Fibroblast of lung (primary cell): ENCODE results near the gene SLC8A2. TPM values are rescaled to one million over a fixed set of nuclear protein-coding genes. Genes with fewer than 3 reads are reported as not detected.
A peak's percentile ranks its signal among the peaks of the same experiment; 100 is the strongest.

ENCODE experiments used
- DNase-seq, 2 donors: peaks; one replicate each; pipeline versions ENCODE4 v3.0.0 to v3.0.0-alpha.2; 2010; ENCODE audit warnings: low read depth in 2 of 2
- H2AFZ ChIP-seq: 2 replicates; pipeline ENCODE4 v1.5.1; 2012; ENCODE audit warnings: low read length, control low read depth, inconsistent platforms
- H3K27ac ChIP-seq: 2 replicates; pipeline ENCODE4 v1.5.1; 2011; ENCODE audit warnings: low read length, control low read depth; ENCODE audit not compliant: insufficient read depth
- H3K27me3 ChIP-seq: 2 replicates; pipeline ENCODE4 v1.5.1; 2011; ENCODE audit warnings: mild to moderate bottlenecking, low read length; ENCODE audit not compliant: control insufficient read depth, insufficient read depth
- H3K36me3 ChIP-seq: 2 replicates; pipeline ENCODE4 v1.5.1; 2011; ENCODE audit warnings: low read length; ENCODE audit not compliant: control insufficient read depth, insufficient read depth
- H3K4me1 ChIP-seq: 2 replicates; pipeline ENCODE4 v1.5.1; 2011; ENCODE audit warnings: low read length; ENCODE audit not compliant: control insufficient read depth, insufficient read depth; ENCODE audit errors: extremely low read depth
- H3K4me2 ChIP-seq: 2 replicates; pipeline ENCODE4 v1.5.1; 2011; ENCODE audit warnings: low read length, control low read depth; ENCODE audit not compliant: insufficient read depth; ENCODE audit errors: extremely low read depth
- H3K4me3 ChIP-seq, 4 experiments: fragments of 200-600 bp in 1 of 4; sonication (generic) in 1 of 4; replicated peaks in 1 of 4; 2 replicates each; pipeline ENCODE4 v1.5.1; 2011 to 2016; ENCODE audit warnings: low read length in 4 of 4, low read depth in 3 of 4, mild to moderate bottlenecking in 3 of 4, control low read depth in 2 of 4, inconsistent platforms in 1 of 4, mixed read lengths in 1 of 4; ENCODE audit not compliant: insufficient read depth in 1 of 4; ENCODE audit errors: control extremely low read depth in 1 of 4
- H3K79me2 ChIP-seq: 2 replicates; pipeline ENCODE4 v1.5.1; 2012; ENCODE audit warnings: mild to moderate bottlenecking, low read length, inconsistent platforms; ENCODE audit not compliant: control insufficient read depth, insufficient read depth
- H3K9ac ChIP-seq: 2 replicates; pipeline ENCODE4 v1.5.1; 2011; ENCODE audit warnings: mild to moderate bottlenecking, low read length, control low read depth; ENCODE audit not compliant: insufficient read depth
- H3K9me3 ChIP-seq: 2 replicates; pipeline ENCODE4 v1.5.1; 2012; ENCODE audit warnings: low read depth, low read length; ENCODE audit not compliant: control insufficient read depth, insufficient read depth
- H4K20me1 ChIP-seq: 2 replicates; pipeline ENCODE4 v1.5.1; 2011; ENCODE audit warnings: low read length; ENCODE audit not compliant: control insufficient read depth, insufficient read depth; ENCODE audit errors: extremely low read depth
- CTCF ChIP-seq, 2 donors: IDR thresholded peaks in 1 of 2; conservative IDR thresholded peaks in 1 of 2; 1 replicate in 1 of 2; 2 replicates in 1 of 2; pipeline ENCODE4 v1.5.1; 2011 to 2012; ENCODE audit warnings: low read length in 2 of 2, control low read depth in 1 of 2, inconsistent platforms in 1 of 2, low read depth in 1 of 2, mild to moderate bottlenecking in 1 of 2
- EZH2 ChIP-seq: IDR thresholded peaks from 2 replicates; pipeline ENCODE4 v1.5.1; 2012; ENCODE audit warnings: low read length, control low read depth, mild to moderate bottlenecking; ENCODE audit errors: missing control alignments
- polyA plus RNA-seq, 2 donors: library from polyadenylated mRNA; depleted of rRNA in 1 of 2; stranded (reverse) in 1 of 2; unstranded in 1 of 2; fragments of >200 nt; gene quantifications; 2 replicates each; pipeline ENCODE4 v1.2.1, GENCODE V29; 2011 to 2012; ENCODE audit warnings: missing spikeins in 1 of 2
- total RNA-seq: library from RNA; depleted of rRNA; stranded (reverse); fragments of >200 nt; gene quantifications from 2 replicates; pipeline ENCODE4 v1.2.1, GENCODE V29; 2014

SLC8A2 gene
- total and polyA plus RNA-seq, 2 donors (not counting 1 experiment from before 2014, with no cell fraction given): under 0.01 TPM; not detected in 1

GRCh38 chr19:47481460-47482052 is 9.9 kb upstream of the SLC8A2 start:
- no peak overlapping the region for H3K9ac ChIP-seq
- H3K27me3 ChIP-seq: no peaks in the 10 kb centered on the region
- TF ChIP-seq CTCF (conservative IDR thresholded peaks at IDR 0.05 in 1 of 2, IDR thresholded peaks at IDR 0.05 in 1 of 2; ENCODE audit: low read depth in 1 of 2, low read length in 2 of 2): no peak
- no peak for TF ChIP-seq EZH2
- no peaks in the 10 kb centered on the region for H4K20me1 ChIP-seq
- no peaks in the 10 kb centered on the region for H3K9me3 ChIP-seq
- H3K27ac ChIP-seq: no peak overlapping the region
- H2AFZ ChIP-seq: no peak overlapping the region
- no peaks in the 10 kb centered on the region for H3K36me3 ChIP-seq
- no peaks in the 10 kb centered on the region for H3K79me2 ChIP-seq
- H3K4me3 ChIP-seq: no peak overlapping the region
- peaks cover 2% of the 10 kb centered on the region for H3K4me1 ChIP-seq
- DNase-seq: no peak
- H3K4me2 ChIP-seq: no peak overlapping the region

- H3K4me1 ChIP-seq: peaks cover 2% of the 10 kb centered on the region
- no peaks in the 10 kb centered on the region for H4K20me1 ChIP-seq
- TF ChIP-seq EZH2: no peak
- TF ChIP-seq CTCF (conservative IDR thresholded peaks at IDR 0.05 in 1 of 2, IDR thresholded peaks at IDR 0.05 in 1 of 2; ENCODE audit: low read depth in 1 of 2, low read length in 2 of 2): no peak
- H2AFZ ChIP-seq: no peak overlapping the region
- H3K27ac ChIP-seq: no peak overlapping the region
- DNase-seq: no peak
- no peak overlapping the region for H3K4me3 ChIP-seq
- no peak overlapping the region for H3K9ac ChIP-seq
- no peaks in the 10 kb centered on the region for H3K36me3 ChIP-seq
- H3K4me2 ChIP-seq: no peak overlapping the region
- no peaks in the 10 kb centered on the region for H3K27me3 ChIP-seq
- no peaks in the 10 kb centered on the region for H3K9me3 ChIP-seq
- H3K79me2 ChIP-seq: no peaks in the 10 kb centered on the region
These were observed 9.0 kb upstream of the SLC8A2 start for GRCh38 chr19:47480658-47481057.

- no peak overlapping the region for H3K27ac ChIP-seq
- H2AFZ ChIP-seq: no peak overlapping the region
- no peak overlapping the region for H3K4me2 ChIP-seq
- peak overlapping the region in 1 of 4 experiments; percentile 12 for H3K4me3 ChIP-seq
- no peak for TF ChIP-seq CTCF (conservative IDR thresholded peaks at IDR 0.05 in 1 of 2, IDR thresholded peaks at IDR 0.05 in 1 of 2; ENCODE audit: low read depth in 1 of 2, low read length in 2 of 2)
- no peak for TF ChIP-seq EZH2
- H3K36me3 ChIP-seq: no peaks in the 10 kb centered on the region
- no peaks in the 10 kb centered on the region for H3K79me2 ChIP-seq
- H3K9me3 ChIP-seq: no peaks in the 10 kb centered on the region
- no peak overlapping the region for H3K9ac ChIP-seq
- H4K20me1 ChIP-seq: no peaks in the 10 kb centered on the region
- H3K4me1 ChIP-seq: peaks cover 2% of the 10 kb centered on the region
- H3K27me3 ChIP-seq: no peaks in the 10 kb centered on the region
- peak; percentile 7 to 9 for DNase-seq
These were observed 8.2 kb upstream of the SLC8A2 start for GRCh38 chr19:47479701-47480503.
